Neural crest cell (in vitro differentiated cells): ENCODE results near the gene NAB1. TPM values are rescaled to one million over a fixed set of nuclear protein-coding genes. Genes with fewer than 3 reads are reported as not detected.

ENCODE experiments used
- DNase-seq: peaks from one replicate; pipeline ENCODE4 v3.0.0; 2021; ENCODE audit warnings: low read depth, mixed read lengths, low spot score
- H3K27ac Mint-ChIP-seq: one replicate; pipeline ENCODE4 v1.8.0; 2021; ENCODE audit warnings: mild to moderate bottlenecking, mixed read lengths; ENCODE audit not compliant: unreplicated experiment
- H3K27me3 Mint-ChIP-seq: 2 replicates; pipeline ENCODE4 v1.8.0; 2021; ENCODE audit warnings: low read depth, mild to moderate bottlenecking, mixed read lengths
- H3K36me3 Mint-ChIP-seq: 2 replicates; pipeline ENCODE4 v1.8.0; 2021; ENCODE audit warnings: low read depth, mild to moderate bottlenecking, mixed read lengths
- H3K4me1 Mint-ChIP-seq: 2 replicates; pipeline ENCODE4 v1.8.0; 2021; ENCODE audit warnings: mixed read lengths
- H3K4me3 Mint-ChIP-seq: one replicate; pipeline ENCODE4 v1.8.0; 2021; ENCODE audit warnings: mild to moderate bottlenecking, mixed read lengths
- H3K9me3 Mint-ChIP-seq: 2 replicates; pipeline ENCODE4 v1.8.0; 2021; ENCODE audit warnings: mixed read lengths
- CTCF ChIP-seq: fragments of 200-600 bp; sonication (generic); conservative IDR thresholded peaks from 2 replicates; pipeline ENCODE4 v1.5.0; 2021; ENCODE audit warnings: antibody characterized with exemption, mild to moderate bottlenecking
- total RNA-seq: library from RNA; stranded (reverse); gene quantifications from 2 replicates; pipeline ENCODE4 v1.2.1, GENCODE V29; 2021

Gene NAB1
- total RNA-seq, 1 donor from 2014 or later = 42.4 TPM

DNA sequence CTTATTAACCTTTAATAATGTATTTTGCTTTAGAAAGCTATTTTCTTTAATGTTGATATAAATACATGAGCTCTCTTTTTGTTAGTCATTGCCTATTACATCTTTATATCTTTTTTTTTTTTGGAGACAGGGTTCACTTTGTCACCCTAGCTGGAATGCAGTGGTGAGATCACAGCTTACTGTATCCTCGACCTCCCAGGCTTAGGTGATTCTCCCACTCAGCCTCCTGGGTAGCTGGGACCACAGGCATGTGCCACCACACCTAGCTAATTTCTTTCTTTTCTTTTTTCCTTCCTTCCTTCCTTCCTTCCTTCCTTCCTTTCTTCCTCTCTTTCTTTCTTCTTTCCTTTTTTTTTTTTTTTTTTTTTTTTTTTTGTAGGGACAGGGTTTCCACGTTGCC lies 15.4 kb downstream of the NAB1 start:
- no peaks in the 10 kb centered on the region for H3K27me3 Mint-ChIP-seq
- peaks cover 8% of the 10 kb centered on the region for H3K4me1 Mint-ChIP-seq
- H3K9me3 Mint-ChIP-seq = peaks cover 6% of the 10 kb centered on the region
- H3K36me3 Mint-ChIP-seq = peaks cover 15% of the 10 kb centered on the region
- H3K4me3 Mint-ChIP-seq = no peak overlapping the region
- no peak for TF ChIP-seq CTCF
- DNase-seq = no peak
- no peak overlapping the region for H3K27ac Mint-ChIP-seq

DNA sequence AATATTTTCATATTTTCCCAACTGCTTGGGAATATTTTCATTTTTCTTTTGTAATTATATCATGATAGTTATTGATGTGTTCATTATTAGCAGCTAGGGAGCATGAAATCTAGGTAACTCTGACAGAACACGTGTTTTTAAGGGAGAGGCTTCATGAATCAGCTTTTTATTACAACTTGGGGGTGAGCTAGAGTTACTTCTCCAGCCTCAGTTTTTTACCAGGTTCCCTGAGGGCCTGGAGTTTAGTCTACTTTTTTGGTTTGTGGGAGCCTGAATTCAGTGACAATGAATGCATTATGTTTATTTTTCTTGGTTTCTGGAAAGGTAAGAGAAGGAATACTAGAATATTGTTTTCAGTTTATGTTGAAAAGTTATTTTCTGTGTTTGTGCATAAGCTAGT lies 18.0 kb downstream of the NAB1 start:
- no peak for DNase-seq
- H3K9me3 Mint-ChIP-seq = peaks cover 6% of the 10 kb centered on the region
- H3K27me3 Mint-ChIP-seq = no peaks in the 10 kb centered on the region
- H3K36me3 Mint-ChIP-seq = peaks cover 18% of the 10 kb centered on the region
- H3K4me1 Mint-ChIP-seq = peaks cover 8% of the 10 kb centered on the region
- no peak for TF ChIP-seq CTCF
- no peak overlapping the region for H3K4me3 Mint-ChIP-seq
- peak overlapping the region; percentile 75 for H3K27ac Mint-ChIP-seq

DNA sequence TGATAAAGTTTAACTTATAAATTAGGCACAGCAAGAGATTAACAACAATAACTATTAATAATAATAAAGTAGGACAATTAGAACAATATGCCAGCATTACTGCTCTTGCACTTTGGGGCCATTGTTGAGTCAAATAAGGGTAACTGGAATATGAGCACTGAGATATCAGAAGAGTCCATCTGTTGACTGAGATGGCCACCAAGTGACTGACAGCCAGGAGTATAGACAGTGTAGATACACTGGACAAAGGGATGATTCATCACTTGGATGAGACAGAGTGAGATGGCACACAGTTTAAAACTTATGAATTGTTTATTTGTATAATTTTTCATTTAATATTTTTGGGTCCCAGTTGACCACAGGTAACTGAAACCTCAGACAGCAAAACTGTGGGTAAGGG lies 20.0 kb downstream of the NAB1 start:
- no peak overlapping the region for H3K27ac Mint-ChIP-seq
- H3K36me3 Mint-ChIP-seq = peaks cover 18% of the 10 kb centered on the region
- no peak for DNase-seq
- no peaks in the 10 kb centered on the region for H3K27me3 Mint-ChIP-seq
- H3K4me1 Mint-ChIP-seq = peaks cover 8% of the 10 kb centered on the region
- H3K9me3 Mint-ChIP-seq = peaks cover 6% of the 10 kb centered on the region
- TF ChIP-seq CTCF = no peak
- no peak overlapping the region for H3K4me3 Mint-ChIP-seq

- H3K9me3 Mint-ChIP-seq = peaks cover 4% of the 10 kb centered on the region
- H3K4me1 Mint-ChIP-seq = peaks cover 8% of the 10 kb centered on the region
- H3K27ac Mint-ChIP-seq = no peak overlapping the region
These were observed 21.5 kb downstream of the NAB1 start for GRCh38 chr2:190670182-190670946.

GRCh38 chr2:190674966-190675650 lies 26.2 kb downstream of the NAB1 start:
- TF ChIP-seq CTCF = no peak
- Mint-ChIP-seq H3K4me3 (no peak overlapping the region), H3K36me3 (peaks cover 9% of the 10 kb centered on the region), H3K27ac (peak overlapping the region; percentile 9), H3K4me1 (peaks cover 24% of the 10 kb centered on the region), H3K27me3 (no peaks in the 10 kb centered on the region), H3K9me3 (no peaks in the 10 kb centered on the region)
- no peak for DNase-seq

More at GRCh38 chr2:190670182-190670946, 21.5 kb downstream of the NAB1 start:
- Mint-ChIP-seq H3K27me3 (no peaks in the 10 kb centered on the region), H3K4me3 (no peak overlapping the region), H3K36me3 (peaks cover 15% of the 10 kb centered on the region)
- no peak for DNase-seq
- no peak for TF ChIP-seq CTCF
